Lower leg skin (tissue), 3 donors: Measurements from ENCODE around the gene CLHC1.

Source experiments
- CTCF ChIP-seq, 3 donors: fragments of 450-650 bp; IDR thresholded peaks; one replicate each; pipeline ENCODE4 v1.5.1; 2016; ENCODE audit warnings: antibody characterized with exemption in 3 of 3, mild to moderate bottlenecking in 3 of 3, moderate library complexity in 2 of 3
- POLR2A ChIP-seq, 2 donors: fragments of 450-650 bp; IDR thresholded peaks; one replicate each; pipeline ENCODE4 v1.6.1; 2016 to 2017; ENCODE audit warnings: antibody characterized with exemption in 2 of 2, mild to moderate bottlenecking in 1 of 2, moderate library complexity in 1 of 2

GRCh38 chr2:55169359-55169758 is 62.7 kb downstream of the CLHC1 start:
- TF ChIP-seq CTCF (IDR thresholded peaks at IDR 0.05) = no peak
- no peak for TF ChIP-seq POLR2A (IDR thresholded peaks at IDR 0.05)
